ENCODE measurements around the gene PPARG. TPM values are rescaled to one million over a fixed set of nuclear protein-coding genes. Genes with fewer than 3 reads are reported as not detected.
"Not testable (repeated sequence)": the region's sequence is repeated elsewhere in the genome, so short reads cannot be mapped to it uniquely, and the experiment has no call there.

The PPARG gene
- polyA plus RNA-seq, 3 donors: 24.1 to 33.3 (median 28.2) TPM

- DNase-seq (ENCODE audit: low read depth in 3 of 3, low spot score in 2 of 3): no peak
Measured at GRCh38 chr3:12370758-12371157, 81.9 kb downstream of the PPARG start.

GRCh38 chr3:12371525-12372140 is 82.8 kb downstream of the PPARG start:
- no peak for DNase-seq (ENCODE audit: low read depth in 3 of 3, low spot score in 2 of 3)

GRCh38 chr3:12372741-12373280 is 83.9 kb downstream of the PPARG start:
- no peak for DNase-seq (ENCODE audit: low read depth in 3 of 3, low spot score in 2 of 3)

GRCh38 chr3:12375572-12375971 is 86.7 kb downstream of the PPARG start:
- DNase-seq (ENCODE audit: low read depth in 3 of 3, low spot score in 2 of 3): no peak

- no peak for DNase-seq (ENCODE audit: low read depth in 3 of 3, low spot score in 2 of 3)
Measured at GRCh38 chr3:12379640-12380429, 91.0 kb downstream of the PPARG start.

GRCh38 chr3:12380461-12380860 is 91.6 kb downstream of the PPARG start:
- DNase-seq (ENCODE audit: low read depth in 3 of 3, low spot score in 2 of 3): no peak

- DNase-seq (ENCODE audit: low read depth in 3 of 3, low spot score in 2 of 3): no peak
Measured at GRCh38 chr3:12381199-12381598, 92.3 kb downstream of the PPARG start.

- no peak for DNase-seq (ENCODE audit: low read depth in 3 of 3, low spot score in 2 of 3)
Measured at GRCh38 chr3:12383218-12383617, 94.3 kb downstream of the PPARG start.

- no peak for DNase-seq (ENCODE audit: low read depth in 3 of 3, low spot score in 2 of 3)
Measured at GRCh38 chr3:12384451-12385233, 95.8 kb downstream of the PPARG start.

- DNase-seq (ENCODE audit: low read depth in 3 of 3, low spot score in 2 of 3): not testable (repeated sequence)
Measured at GRCh38 chr3:12386514-12387291, 97.8 kb downstream of the PPARG start.

GRCh38 chr3:12388185-12388584 is 99.3 kb downstream of the PPARG start:
- no peak for DNase-seq (ENCODE audit: low read depth in 3 of 3, low spot score in 2 of 3)

GRCh38 chr3:12392101-12392878 is 103.4 kb downstream of the PPARG start:
- DNase-seq (ENCODE audit: low read depth in 3 of 3, low spot score in 2 of 3): no peak

GRCh38 chr3:12393894-12394293 is 105.0 kb downstream of the PPARG start:
- DNase-seq (ENCODE audit: low read depth in 3 of 3, low spot score in 2 of 3): no peak

- DNase-seq (ENCODE audit: low read depth in 3 of 3, low spot score in 2 of 3): no peak
Measured at GRCh38 chr3:12394569-12395271, 105.8 kb downstream of the PPARG start.

- DNase-seq (ENCODE audit: low read depth in 3 of 3, low spot score in 2 of 3): no peak
Measured at GRCh38 chr3:12395349-12396012, 106.6 kb downstream of the PPARG start.

GRCh38 chr3:12396471-12396870 is 107.6 kb downstream of the PPARG start:
- no peak for DNase-seq (ENCODE audit: low read depth in 3 of 3, low spot score in 2 of 3)

- DNase-seq (ENCODE audit: low read depth in 3 of 3, low spot score in 2 of 3): no peak
Measured at GRCh38 chr3:12399226-12399625, 110.4 kb downstream of the PPARG start.

GRCh38 chr3:12400616-12401194 is 111.8 kb downstream of the PPARG start:
- no peak for DNase-seq (ENCODE audit: low read depth in 3 of 3, low spot score in 2 of 3)

Data from right renal cortex interstitium (tissue), 3 donors.